Body of pancreas (tissue), 4 donors: Measurements from ENCODE around the gene SPATA33.

Source experiments
- CTCF ChIP-seq, 7 experiments: fragments of 450-650 bp in 4 of 7; fragments of 200-600 bp in 3 of 7; sonication (generic) in 3 of 7; IDR thresholded peaks; one replicate each; pipeline ENCODE4 v1.5.1; 2016 to 2019; ENCODE audit warnings: antibody characterized with exemption in 7 of 7
- POLR2A ChIP-seq, 3 donors: fragments of 450-650 bp; IDR thresholded peaks; one replicate each; pipeline ENCODE4 v1.6.1; 2016; ENCODE audit warnings: antibody characterized with exemption in 3 of 3, mild to moderate bottlenecking in 2 of 3

DNA sequence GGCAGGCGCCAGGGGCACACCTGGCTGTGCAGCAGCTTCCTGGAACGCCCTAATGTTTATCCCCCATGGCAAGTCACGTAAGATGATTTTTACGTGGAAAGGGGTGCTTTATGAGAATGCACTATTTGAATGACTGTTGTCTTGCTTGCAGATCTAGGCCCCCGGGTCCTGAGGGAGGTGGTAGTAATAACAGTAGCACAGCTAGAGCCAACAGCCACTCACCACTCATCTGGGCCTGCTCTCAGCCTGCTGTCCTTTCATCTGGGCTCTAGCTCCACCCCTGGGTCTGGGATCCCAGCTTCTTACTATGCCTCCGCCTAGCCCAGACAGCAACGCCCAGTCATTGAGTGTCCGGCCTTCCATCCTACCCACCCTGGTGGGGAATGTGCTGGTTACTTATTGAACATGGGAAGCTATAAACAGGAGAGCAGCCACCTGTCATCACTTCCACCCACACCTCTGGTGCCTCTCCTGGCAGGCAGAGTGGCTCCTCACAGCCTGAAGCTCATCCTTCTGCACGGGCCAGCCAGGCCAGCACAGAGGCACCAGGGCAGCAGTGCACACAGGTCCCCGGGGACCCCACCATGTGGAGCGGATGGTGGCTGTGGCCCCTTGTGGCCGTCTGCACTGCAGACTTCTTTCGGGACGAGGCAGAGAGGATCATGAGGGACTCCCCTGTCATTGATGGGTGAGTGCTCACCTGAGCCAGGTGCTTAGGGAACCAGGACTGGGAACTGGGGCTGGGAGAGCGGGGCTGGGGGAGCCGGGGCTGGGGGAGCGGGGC lies 27.6 kb upstream of the SPATA33 start:
- TF ChIP-seq CTCF (IDR thresholded peaks at IDR 0.05) (no peak), POLR2A (IDR thresholded peaks at IDR 0.05) (no peak)
